Kidney epithelial cell (primary cell): Measurements from ENCODE around the gene OR51V1. TPM values are rescaled to one million over a fixed set of nuclear protein-coding genes. Genes with fewer than 3 reads are reported as not detected.

Experiments
- DNase-seq: peaks from one replicate; pipeline ENCODE4 v3.0.0-alpha.2; 2010; ENCODE audit warnings: low read depth
- H3K27me3 ChIP-seq: 2 replicates; pipeline ENCODE4 v1.6.0; 2011; ENCODE audit warnings: low read length; ENCODE audit not compliant: control insufficient read depth, insufficient read depth
- H3K36me3 ChIP-seq: 2 replicates; pipeline ENCODE4 v1.5.1; 2011; ENCODE audit warnings: low read length; ENCODE audit not compliant: control insufficient read depth, insufficient read depth
- H3K4me3 ChIP-seq: 2 replicates; pipeline ENCODE4 v1.5.1; 2011; ENCODE audit warnings: low read depth, mild to moderate bottlenecking, control low read depth, low read length
- CTCF ChIP-seq: IDR thresholded peaks from 2 replicates; pipeline ENCODE4 v1.5.1; 2011; ENCODE audit warnings: mild to moderate bottlenecking, moderate library complexity, low read length, control low read depth, inconsistent platforms; ENCODE audit not compliant: insufficient read depth, poor library complexity, severe bottlenecking
- total RNA-seq: library from RNA; depleted of rRNA; stranded (reverse); fragments of >200 nt; gene quantifications from 2 replicates; pipeline ENCODE4 v1.2.3, GENCODE V29; 2015

Gene OR51V1
- total RNA-seq, 1 donor from 2014 or later = not detected

GRCh38 chr11:5232821-5233220, 32.3 kb upstream of the OR51V1 start:
- no peak for TF ChIP-seq CTCF
- DNase-seq = no peak
- H3K4me3 ChIP-seq = no peak overlapping the region
- H3K36me3 ChIP-seq = no peaks in the 10 kb centered on the region
- no peaks in the 10 kb centered on the region for H3K27me3 ChIP-seq

DNA sequence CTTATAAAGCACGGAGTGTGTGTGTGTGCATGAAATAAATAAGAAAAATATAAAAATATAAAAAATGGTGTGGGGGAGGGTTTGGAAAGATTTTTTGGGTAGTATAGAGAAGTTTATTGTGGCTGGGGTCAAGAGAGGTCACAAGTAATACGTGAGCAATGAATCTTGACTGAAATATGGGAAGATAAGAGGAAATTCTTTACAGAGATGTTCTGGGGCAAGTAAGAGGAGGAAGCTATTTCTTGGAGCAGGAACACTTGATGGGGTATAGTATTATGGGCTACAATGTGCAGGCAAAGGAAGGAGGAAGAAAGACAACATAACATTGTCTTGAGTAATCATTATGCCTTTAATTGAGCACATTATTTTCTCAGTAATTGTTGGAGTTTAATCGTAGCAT, 31.7 kb upstream of the OR51V1 start:
- no peak for DNase-seq
- Histone ChIP-seq H3K4me3 (no peak overlapping the region), H3K27me3 (no peaks in the 10 kb centered on the region), H3K36me3 (no peaks in the 10 kb centered on the region)
- TF ChIP-seq CTCF = no peak

DNA sequence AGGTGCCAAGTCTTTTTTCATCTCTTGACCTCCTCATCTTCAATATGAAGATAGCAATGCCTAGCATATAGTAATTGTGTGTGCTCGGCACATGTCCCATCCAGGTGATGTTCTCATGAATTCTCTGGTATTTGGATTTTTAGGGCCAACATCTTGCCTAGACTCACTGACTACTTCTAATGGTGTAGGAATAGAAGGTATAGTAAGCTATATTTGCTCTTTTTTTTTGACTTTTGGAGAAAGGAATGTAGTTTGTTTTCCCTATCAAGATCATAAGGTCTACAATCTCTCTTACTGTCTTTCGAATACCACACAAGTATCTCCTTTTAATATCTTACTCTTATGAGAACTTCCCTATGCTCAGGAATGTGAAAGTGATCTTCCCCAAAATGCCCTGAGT, 30.6 kb upstream of the OR51V1 start:
- H3K36me3 ChIP-seq = no peaks in the 10 kb centered on the region
- no peak for TF ChIP-seq CTCF
- no peak for DNase-seq
- H3K4me3 ChIP-seq = no peak overlapping the region
- no peaks in the 10 kb centered on the region for H3K27me3 ChIP-seq

GRCh38 chr11:5230266-5230665, 29.8 kb upstream of the OR51V1 start:
- Histone ChIP-seq H3K27me3 (no peaks in the 10 kb centered on the region), H3K36me3 (no peaks in the 10 kb centered on the region), H3K4me3 (no peak overlapping the region)
- DNase-seq = no peak
- TF ChIP-seq CTCF = no peak

DNA sequence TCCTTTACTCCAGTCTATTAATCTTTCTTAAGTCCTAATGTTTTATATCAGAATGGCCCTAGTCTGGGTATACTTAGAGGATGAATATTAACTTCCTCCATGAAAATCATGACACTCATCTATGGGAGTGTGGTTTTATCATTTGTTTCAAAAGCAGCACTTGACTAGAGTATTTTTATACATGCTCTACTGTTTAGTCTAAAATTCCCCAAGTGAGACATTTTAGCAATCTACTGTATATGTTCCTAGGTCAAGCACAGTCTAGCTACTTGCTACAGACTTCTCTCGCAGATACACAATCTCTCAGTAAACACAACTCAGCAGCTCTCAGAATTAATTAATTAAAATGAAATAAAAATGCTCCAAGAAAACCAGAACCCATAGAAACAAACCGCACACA, 29.3 kb upstream of the OR51V1 start:
- no peak for TF ChIP-seq CTCF
- no peak for DNase-seq
- Histone ChIP-seq H3K4me3 (no peak overlapping the region), H3K36me3 (no peaks in the 10 kb centered on the region), H3K27me3 (no peaks in the 10 kb centered on the region)

DNA sequence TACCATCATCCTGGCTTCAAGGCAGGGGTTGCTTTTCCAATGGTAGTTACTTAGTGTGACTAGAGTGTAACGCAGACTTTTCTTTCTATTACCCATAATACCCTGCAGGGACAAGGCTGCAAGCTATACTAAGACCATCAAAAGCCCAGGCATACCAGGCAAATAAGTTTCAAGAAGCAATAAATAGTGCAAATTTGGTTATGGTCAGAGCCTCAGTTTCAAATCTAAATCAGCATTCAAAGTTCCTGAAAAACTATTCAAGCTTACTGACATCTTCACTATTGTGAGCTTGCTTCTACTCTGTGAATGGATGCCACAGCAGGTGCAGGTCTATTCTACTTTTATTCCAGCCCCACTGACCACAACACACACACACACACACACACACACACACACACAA, 28.9 kb upstream of the OR51V1 start:
- Histone ChIP-seq H3K27me3 (no peaks in the 10 kb centered on the region), H3K4me3 (no peak overlapping the region), H3K36me3 (no peaks in the 10 kb centered on the region)
- no peak for TF ChIP-seq CTCF
- DNase-seq = no peak
